GM21528 (cell line): ENCODE results near the gene JPH2.
A peak's percentile ranks its signal among the peaks of the same experiment; 100 is the strongest.

Source experiments
- ATAC-seq: cut with Tn5 transposase; IDR thresholded peaks from one replicate; pipeline ENCODE4 v1.9.1; 2021; ENCODE audit warnings: mild to moderate bottlenecking, moderate library complexity; ENCODE audit not compliant: unreplicated experiment, low FRiP score

JPH2 gene

DNA sequence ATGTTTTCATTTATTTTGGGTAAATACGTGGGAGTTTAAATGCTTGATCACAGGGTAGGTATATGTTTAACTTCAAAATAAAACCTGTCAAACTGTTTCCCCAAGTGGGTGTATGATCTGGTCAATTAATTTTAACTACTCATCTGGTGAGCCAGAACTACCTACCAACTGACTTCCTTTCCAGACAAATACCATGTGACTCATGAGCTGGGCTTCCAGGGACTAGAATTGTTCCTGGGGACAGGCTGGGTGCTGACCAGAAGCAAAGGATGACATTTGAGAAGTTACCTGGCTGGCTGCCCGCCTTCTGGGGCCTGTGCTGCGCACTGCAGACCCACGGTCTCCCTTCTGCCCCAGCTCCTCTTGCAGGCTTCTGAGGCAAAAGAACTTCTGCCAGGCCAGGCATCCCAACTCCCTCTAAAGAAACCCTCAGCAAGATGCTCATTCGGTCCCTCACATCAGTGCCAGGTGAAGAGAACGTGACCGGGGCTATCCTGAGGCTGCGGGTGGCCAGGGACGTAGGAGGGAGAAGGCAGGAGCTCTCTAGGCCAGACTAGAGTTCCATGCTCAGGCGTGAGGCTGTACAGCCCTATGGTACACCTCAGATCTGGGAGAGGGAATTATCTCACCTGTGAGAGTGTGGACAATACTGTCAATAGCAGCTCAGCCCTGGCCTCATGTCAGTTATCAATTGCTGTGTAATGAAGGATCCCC is 103.6 kb downstream of the JPH2 start:
- ATAC-seq = no peak

DNA sequence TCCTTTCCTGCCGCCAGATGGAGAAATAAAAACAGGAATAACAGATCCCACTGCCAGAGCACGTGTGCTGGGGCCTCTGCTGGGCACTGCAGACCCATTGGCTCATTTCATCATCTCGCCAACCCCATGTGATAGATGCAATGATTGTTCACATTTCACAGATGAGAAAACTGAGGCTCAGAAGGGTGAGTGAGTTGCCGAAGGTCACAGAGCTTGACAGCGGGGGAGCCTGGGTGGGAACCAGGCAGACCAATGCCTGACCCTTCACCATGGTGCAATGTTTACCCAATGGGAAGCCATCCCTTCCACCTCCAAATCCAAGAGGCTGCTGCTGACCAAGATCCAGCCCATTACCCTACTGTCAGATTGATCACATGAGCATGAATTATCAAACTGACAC is 105.1 kb downstream of the JPH2 start:
- no peak for ATAC-seq

DNA sequence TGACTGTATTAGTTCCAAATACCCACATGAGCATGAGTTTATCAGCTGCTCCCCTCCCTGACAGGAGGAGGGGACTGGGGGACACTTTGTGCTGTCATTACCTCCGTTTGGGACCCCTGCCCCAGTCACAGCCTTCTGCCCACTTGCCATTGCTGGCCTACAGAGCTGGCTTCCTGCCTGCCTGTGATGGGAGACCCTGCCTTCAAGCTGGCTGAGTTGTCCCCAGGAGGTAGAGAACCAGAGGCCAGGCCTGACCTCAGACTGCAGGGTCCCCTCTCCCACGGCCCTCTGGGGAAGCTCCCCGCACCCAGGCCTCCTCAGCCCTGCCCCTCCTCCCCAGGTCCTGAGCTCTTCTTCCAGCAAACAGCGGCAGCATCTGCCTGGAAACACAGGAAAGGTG is 105.5 kb downstream of the JPH2 start:
- no peak for ATAC-seq

DNA sequence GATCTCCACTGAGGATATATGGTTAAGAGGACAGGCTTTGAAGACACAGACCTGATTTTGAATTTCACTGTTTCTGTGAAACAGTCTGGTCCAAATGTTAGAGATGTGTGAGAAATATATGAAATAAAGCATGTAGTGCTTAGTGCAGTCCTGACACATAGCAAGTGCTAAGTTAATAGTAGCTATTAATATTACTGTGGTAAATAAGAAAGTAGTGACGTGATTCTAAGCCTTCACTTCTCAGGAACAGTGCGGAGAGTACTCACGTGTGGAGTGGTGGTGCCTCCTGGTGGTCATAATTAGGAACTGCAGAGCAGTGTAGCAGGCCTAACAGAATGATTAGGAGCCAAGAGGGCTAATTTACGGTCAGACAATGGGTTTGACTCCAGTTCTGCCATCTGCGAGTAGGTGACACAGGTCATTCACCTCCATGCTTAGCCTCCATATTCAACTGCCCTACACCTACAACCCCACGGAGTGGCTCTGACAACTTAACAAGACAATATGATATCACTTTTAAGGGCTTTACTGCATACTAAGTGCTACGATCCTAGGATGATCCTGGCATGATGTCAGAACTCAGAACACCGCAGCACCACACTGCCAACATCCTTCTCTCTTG is 106.2 kb downstream of the JPH2 start:
- ATAC-seq = peak; percentile 71

DNA sequence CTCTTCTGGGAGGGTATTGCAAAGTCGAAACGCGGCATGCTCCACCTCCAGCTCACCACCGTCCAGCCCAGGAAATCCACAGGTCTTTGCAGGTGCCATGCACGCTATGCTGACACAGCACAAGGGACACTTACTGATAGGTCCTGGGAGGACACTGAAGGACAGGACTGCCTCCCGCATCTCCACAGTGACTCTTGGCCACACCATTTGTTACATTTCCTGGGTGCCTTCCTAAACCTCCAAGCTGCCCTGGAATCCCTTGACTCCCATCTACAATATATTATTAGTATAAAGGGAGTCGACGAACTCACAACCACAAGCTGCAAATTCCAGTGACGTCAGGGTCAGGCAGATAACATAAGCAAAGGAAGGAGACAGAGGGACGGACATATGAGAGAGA is 106.9 kb downstream of the JPH2 start:
- ATAC-seq = no peak

DNA sequence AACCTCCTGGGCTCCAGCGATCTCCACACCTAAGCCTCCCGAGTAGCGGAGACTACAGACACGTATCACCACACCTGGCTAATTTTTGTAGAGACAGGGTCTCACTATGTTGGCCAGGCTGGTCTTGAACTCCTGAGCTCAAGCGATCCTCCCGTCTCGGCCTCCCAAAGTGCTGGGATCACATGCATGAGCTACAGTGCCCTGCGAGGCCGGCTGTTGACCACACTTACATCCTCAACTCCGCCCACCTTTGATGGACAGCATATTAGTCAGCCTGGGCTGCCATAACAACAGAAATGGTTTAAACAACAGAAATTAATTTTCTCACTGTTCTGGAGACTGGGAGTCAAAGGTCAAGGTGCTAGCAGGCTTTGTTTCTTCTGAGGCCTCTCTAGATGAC is 107.7 kb downstream of the JPH2 start:
- ATAC-seq = no peak

DNA sequence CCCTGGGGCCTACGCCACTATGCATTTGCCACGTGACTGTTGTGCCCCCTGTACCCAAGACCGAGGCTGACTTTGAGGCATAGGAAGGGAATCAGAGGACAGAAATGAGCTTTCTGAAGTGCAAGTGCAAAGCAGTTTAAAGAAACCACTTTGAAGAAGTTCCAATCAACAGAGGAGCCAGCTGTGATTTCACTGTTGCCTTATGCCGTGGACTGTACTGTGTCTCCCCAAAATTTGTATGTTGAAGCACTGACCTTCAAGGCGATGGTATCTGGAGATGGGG is 111.1 kb downstream of the JPH2 start:
- ATAC-seq = no peak

DNA sequence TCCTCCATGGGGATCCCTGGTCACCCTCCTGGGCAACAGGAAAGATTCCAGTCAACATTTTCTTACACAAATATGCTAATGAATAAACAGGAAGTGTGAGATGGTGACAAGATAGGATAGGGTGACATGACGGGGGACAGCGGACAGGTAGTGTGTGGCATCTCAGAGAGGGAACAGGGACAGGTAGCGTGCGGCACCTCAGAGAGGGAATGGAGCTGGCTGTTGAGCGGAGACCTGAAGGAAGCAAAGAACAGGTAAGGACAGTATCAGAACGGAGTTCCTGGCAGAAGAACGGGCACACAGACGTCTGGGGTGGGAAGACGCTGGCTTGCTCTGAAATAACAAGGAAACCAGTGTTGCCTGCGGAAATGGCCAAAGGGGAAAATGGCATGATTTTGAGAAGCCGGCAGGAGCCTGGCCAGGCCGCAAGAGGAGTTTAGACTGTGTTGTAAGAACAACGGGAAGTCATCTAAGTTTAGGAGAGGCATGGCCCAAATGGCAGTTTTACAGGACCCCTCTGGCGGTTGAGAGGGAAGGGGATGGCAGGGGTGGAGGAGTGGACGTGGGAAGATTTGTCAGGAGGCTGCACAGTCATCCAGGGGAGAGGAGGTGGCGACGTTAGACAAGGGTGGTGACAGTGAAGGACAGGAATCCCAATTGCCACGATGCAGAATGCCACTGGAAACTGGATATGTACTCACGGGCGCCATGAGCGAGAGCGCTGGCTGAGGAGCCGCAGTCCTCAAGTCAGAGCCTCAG is 111.6 kb downstream of the JPH2 start:
- no peak for ATAC-seq

DNA sequence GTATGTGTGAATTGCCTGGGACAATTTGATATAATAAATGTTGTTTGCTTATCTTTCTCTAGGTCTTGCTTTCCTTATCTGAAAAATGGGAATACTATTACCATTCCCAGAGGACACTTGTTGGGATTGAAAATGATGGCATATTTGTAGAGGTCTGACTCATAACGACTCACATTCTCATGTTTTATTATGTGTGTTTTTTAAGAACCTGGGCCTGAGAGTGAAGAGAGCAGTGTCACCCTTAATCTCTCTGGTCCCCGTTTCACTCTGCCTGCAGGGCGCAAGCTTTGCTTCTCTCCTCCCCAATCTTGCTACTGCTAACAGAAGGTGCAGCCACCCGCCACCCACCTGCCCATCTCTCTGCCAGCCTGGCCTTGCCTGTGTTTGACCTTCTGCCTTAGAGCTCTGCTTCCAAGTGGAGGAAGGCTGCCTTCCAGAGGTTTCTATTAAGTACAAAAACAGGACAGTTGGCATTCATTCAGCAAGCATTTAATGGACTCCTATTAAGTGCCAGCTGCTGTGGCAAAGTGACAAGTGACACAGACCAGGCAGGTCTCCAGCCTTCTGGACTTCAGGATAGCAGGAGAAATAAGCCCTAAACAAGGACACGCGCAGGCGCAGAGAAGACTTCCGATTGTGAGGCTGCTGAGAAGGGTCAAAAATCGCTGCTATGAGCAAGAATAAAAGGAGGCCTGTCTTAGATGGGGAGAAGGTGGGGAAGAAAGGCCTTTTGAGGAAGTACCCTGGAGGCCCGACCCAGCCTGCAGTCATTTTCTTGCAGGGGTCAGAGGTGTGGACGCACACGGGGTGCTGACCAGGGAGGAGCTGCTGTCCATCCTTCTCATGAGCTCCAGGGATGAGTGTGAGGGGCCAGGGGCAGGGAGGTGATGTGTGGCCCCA is 112.5 kb downstream of the JPH2 start:
- ATAC-seq = no peak

DNA sequence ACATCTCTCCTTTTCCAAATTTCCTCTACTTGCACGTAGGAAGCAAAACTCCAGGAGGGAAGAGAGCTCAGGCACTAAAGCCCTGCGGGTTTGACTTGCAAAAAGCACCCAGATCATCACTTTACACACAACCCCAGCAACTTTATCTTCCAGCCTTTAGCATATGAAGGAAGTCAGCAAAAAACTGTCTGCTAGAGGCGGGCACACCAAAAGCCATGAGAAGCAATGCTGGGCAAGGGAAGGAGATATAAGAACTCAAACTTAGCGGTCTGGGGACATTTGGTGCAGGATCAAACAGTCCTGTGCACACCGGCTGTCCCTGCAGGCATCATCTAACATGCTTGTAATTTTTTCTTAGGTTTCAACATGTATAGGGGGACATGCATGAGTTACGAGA is 113.3 kb downstream of the JPH2 start:
- no peak for ATAC-seq

DNA sequence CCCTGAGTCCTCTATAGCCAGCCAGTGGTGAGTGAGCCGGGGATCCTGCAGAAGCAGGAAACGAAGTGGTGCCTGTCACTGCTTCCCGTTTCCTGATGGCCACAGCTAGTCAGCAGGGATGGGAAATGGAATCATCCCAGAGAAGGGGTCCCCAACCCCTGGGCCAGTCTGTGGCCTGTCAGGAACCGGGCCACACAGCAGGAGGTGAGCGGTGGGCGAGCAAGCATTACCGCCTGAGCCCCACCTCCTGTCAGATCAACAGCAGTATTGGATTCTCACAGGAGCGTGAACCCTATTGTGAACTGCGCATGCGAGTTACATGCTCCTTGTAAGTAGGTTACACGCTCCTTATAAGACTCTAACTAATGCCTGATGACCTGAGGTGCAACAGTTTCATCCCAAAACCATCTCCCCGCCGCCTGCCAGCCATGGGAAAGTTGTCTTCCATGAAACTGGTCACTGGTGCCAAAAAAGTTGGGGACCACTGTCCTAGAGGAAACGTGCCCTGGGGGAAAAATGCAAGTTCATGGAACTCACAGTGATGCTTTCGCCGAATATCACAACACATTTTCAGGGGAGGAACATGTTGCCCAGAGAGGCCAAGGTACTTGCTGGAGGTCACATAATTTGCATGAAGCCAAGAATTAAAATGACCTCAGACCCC is 113.8 kb downstream of the JPH2 start:
- no peak for ATAC-seq

DNA sequence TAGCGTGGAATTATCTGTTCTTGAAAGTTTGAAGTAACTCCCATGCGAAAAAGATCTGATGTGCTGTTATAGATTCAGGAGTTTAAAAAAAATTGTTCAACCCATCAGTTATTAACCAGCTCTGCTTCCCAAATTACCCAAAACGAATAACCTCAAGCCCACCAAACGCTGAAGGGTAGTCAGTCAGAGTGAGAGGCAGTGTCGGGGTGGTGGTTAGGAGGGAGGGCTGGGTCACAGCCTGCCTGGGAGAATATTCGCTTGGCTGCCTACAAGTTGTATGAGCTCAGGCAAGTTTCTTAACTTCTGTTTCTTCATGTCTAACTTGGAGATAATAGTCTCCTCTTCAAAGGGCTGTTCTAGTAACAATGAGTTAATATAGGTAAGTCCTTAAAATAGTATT is 114.6 kb downstream of the JPH2 start:
- no peak for ATAC-seq

DNA sequence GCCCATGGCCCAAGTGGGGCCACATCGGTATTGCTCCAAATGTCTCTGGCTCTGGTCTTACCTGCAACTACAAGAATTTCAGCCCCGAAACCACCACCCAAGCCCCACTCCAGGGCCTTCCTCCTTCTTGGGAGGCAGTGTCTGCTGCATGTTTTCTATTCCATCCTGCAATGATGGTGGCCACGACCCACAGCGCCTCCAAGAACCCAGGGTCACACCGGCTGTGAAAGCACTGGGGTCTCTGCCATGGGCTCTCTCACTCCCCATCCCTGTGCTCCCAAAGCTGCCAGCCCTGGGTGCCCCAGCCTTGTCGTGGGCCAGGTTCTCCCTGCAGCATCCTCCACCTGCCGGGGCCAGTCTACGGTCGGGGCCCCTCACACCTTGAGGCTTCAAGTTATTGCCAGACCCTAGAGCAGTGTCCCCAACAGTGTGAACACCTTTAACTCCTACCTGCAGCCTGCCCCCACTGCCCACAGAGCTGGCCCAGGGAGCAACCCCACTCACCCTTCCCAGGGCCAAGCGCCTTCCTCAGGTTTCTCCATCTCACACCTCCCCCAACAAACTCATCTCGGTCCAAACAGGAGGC is 115.4 kb downstream of the JPH2 start:
- no peak for ATAC-seq

DNA sequence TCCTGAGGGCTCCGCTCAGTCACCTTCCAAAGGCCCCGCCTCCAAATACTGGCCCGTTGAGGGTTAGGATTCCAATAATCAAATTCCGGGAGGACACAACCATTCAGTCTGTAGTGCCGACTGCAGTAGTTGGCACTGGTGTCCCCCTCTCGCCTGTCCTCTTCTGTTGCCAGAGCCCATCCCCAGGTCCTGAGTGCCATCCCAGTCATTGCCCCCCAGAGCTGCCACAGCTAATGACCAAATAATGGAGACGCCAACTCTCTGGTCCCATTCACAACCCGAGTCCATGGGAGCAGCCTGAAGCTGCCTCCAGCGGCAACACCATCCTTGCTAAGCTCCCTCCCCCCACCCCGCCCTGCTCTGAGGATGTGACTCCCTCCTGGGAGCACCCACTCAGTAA is 115.9 kb downstream of the JPH2 start:
- ATAC-seq = no peak

DNA sequence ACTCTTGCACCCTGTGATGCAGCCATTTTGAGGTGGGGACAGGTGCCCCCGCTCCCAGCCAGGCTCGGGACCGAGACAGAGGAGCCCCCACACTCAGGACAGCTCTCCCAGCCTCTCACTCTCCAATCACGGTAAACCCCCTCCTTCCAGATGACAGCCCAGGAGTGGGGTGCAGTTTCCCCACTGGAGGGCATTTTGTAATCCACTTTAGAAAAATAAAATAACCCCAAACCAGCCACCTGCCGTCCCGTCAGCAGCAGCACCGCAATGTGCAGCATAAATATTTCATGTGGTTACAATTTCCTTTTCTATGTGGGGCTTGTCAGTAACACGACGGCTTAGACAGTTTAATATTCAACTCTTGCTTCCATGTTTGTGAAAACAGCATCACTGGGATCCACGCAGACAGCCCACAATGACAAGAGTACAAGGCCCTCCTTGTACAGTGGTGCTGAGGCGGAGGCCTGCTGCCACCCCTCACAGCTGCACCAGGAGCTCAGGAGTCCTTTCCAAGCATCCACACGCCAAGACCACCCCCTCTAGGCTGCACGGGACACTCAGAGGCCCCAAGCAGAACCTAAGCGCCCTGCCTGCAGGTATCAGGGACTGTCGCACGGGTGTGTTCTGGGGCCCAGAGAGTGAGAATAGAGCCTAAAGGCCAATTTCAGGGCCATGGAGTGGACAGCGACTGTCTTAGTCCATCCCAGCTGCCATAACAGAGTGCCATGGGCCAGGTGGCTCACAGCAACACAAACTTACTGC is 116.7 kb downstream of the JPH2 start:
- no peak for ATAC-seq

DNA sequence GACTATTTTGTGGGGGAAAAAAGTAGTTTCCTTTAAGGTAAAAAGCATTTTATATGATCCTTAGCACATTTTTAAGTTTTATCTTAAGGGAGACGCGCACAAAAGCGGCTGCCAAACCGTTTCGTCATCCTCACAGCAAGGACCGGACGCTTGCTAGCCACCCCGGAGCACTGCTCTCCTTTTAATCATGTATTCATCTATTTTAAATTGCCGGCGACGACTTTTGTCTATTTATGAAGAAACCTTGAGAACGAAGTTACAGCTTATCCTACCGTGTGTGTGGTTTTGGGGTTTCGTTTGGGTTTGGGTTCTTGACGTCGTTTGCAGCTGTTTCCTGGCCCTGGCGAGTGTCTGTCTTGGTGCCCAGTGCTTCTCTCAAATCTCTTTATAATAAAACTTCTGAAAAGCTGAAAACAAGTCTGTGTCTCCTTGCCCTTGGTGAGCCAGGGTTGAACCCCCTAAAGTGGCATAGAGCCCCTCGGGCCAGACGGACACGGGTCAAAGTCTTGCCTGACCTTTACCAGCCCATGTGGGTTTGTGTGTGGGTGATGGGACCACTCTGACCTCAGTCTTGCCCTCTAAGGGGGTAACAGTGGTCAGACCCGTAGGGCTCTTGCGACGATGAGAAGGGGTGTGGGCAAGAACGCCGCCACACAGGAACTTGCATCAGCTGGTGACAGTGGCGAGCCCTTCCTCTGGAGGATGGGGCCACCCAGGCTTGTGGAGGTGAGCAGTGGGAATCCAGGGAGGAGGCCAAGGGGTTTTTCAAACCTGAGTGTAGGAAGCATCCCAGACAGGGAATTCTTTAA is 117.6 kb downstream of the JPH2 start:
- peak; percentile 51 for ATAC-seq

DNA sequence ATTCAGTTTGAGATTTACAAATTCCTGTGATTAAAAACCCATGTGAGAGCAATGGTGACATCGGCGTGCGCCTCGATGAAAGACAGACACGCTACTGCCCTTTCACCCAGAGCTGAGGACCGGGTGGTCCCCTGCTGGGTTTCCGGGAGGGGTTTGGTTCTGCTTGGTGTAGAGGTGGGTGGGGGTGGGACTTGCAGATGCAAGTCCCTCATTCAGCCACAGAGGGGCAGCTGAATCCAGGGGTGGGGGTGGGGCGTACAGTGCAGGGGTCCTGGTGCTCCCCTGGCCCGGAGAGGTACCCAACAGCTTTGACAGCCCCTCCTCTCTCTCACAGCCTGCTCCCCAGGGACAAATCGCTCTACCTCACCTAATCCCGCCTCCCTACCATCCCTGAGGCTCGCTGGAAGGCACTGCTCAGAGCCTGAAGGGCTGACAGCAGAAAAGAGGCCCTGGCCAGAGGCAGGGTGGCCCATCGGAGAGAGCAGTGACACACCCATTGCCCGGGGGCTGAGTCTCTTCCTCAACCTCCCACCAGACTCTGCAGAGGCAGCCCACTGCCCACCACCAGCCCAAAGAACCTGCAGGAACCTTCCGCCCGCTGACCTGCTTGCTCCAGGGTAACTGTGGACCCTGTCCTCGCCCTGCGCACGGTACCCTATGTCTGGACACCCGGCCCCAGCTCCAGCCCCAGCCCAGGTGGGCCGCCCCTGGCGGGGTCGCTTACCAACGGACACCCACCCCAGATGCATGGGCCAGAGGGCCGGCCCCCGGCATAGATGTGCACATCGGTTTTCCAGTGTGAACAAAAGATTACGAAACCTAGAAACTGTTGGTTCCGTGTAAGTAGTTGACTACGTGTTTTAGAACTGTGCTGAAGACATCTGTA is 118.4 kb downstream of the JPH2 start:
- ATAC-seq = peak; percentile 9

DNA sequence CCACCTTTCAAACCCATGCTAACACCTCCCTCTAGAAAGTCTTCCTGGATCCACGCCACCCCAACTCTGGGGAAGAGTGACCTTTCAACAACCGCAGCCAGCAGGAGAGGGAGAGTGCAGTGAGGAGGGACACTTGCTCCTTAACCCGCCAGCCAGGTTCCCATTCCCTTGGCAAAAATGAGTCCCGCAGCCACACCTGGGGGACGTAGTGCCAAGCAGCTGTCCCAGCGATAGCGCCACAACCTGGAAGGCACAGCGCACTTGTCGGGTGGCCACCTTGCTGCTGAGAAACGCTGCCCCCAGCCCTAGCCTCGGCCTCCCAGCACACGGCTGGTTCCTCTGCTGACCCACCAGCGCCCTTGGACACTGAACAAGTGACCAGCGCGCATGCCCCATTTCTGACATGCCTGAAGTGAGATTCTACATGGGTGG is 119.3 kb downstream of the JPH2 start:
- no peak for ATAC-seq
